HepG2 (cell line): Measurements from ENCODE around the gene SDF2. TPM values are rescaled to one million over a fixed set of nuclear protein-coding genes. Genes with fewer than 3 reads are reported as not detected.
A peak's percentile ranks its signal among the peaks of the same experiment; 100 is the strongest.

Source experiments
- CSRNP1 ChIP-seq: sonication (generic); formaldehyde crosslinking; IDR thresholded peaks from 2 replicates; pipeline ENCODE4 v1.8.1; 2023; ENCODE audit warnings: mild to moderate bottlenecking, missing genetic modification reagents
- KDM2A ChIP-seq: sonication (generic); formaldehyde crosslinking; IDR thresholded peaks from 2 replicates; pipeline ENCODE4 v1.4.0; 2020; ENCODE audit warnings: low read depth, missing genetic modification reagents, borderline replicate concordance
- NFIB ChIP-seq: sonication (generic); formaldehyde crosslinking; IDR thresholded peaks from 2 replicates; pipeline ENCODE4 v1.9.0; 2021; ENCODE audit warnings: missing genetic modification reagents, mild to moderate bottlenecking, borderline replicate concordance
- TAF1 ChIP-seq: sonication (generic); formaldehyde crosslinking; IDR thresholded peaks from 2 replicates; pipeline ENCODE4 v1.4.0; 2020; ENCODE audit warnings: missing genetic modification reagents
- U2AF2 ChIP-seq: fragments of 200-400 bp; formaldehyde crosslinking; IDR thresholded peaks from 2 replicates; pipeline ENCODE4 v1.6.1; 2017; ENCODE audit warnings: low read depth, mild to moderate bottlenecking, low read length
- ZC3H13 ChIP-seq: sonication (generic); formaldehyde crosslinking; IDR thresholded peaks from 2 replicates; pipeline ENCODE4 v1.8.1; 2023; ENCODE audit warnings: mild to moderate bottlenecking, missing genetic modification reagents, moderate library complexity
- ZHX2 ChIP-seq, 2 experiments: sonication (generic) in 1 of 2; formaldehyde crosslinking in 1 of 2; IDR thresholded peaks; 2 replicates each; pipeline versions ENCODE4 v1.6.1 to v1.9.0; 2014 to 2022; ENCODE audit warnings: antibody characterized with exemption in 1 of 2, borderline replicate concordance in 1 of 2, inconsistent platforms in 1 of 2, low read depth in 1 of 2, missing genetic modification reagents in 1 of 2
- ZMYM2 ChIP-seq: sonication (generic); formaldehyde crosslinking; IDR thresholded peaks from 2 replicates; pipeline ENCODE4 v1.8.0; 2022; ENCODE audit warnings: mild to moderate bottlenecking, missing genetic modification reagents
- ZNF143 ChIP-seq: sonication (generic); formaldehyde crosslinking; IDR thresholded peaks from 2 replicates; pipeline ENCODE4 v1.4.0; 2020; ENCODE audit warnings: missing genetic modification reagents
- ZNF263 ChIP-seq: sonication (generic); formaldehyde crosslinking; IDR thresholded peaks from 2 replicates; pipeline ENCODE4 v1.4.0; 2020; ENCODE audit warnings: missing genetic modification reagents
- ZNF547 ChIP-seq: sonication (generic); formaldehyde crosslinking; IDR thresholded peaks from 2 replicates; pipeline ENCODE4 v1.5.1; 2020; ENCODE audit warnings: mild to moderate bottlenecking, missing genetic modification reagents
- ZNF687 ChIP-seq: sonication (generic); formaldehyde crosslinking; IDR thresholded peaks from 2 replicates; pipeline ENCODE4 v1.5.1; 2020; ENCODE audit warnings: mild to moderate bottlenecking, missing genetic modification reagents, moderate library complexity
- ZNF777 ChIP-seq: sonication (generic); formaldehyde crosslinking; IDR thresholded peaks from 2 replicates; pipeline ENCODE4 v1.4.0; 2020; ENCODE audit warnings: missing genetic modification reagents
- polyA plus RNA-seq, 8 experiments: library from polyadenylated mRNA; depleted of rRNA in 3 of 8; stranded (reverse) in 7 of 8; unstranded in 1 of 8; fragments of >200 nt; fragmentation: Illumina TruSeq in 4 of 8; extraction: Trizol in 4 of 8; gene quantifications; 2 replicates each; pipeline versions ENCODE4 v1.2.1 to v1.2.3, GENCODE V29; 2011 to 2016; ENCODE audit warnings: low read depth in 4 of 8, missing spikeins in 1 of 8, mixed read lengths in 1 of 8; ENCODE audit not compliant: insufficient read depth in 1 of 8
- total RNA-seq, 5 experiments: library from RNA; depleted of rRNA; stranded (reverse); fragments of >200 nt; fragmentation: Illumina TruSeq; extraction: Trizol; gene quantifications; 2 replicates each; pipeline ENCODE4 v1.2.3, GENCODE V29; 2016; ENCODE audit warnings: low read depth in 1 of 5

SDF2 gene
- total and polyA plus RNA-seq, 2 of the 13 experiments (the other 11 are each of a cell fraction or from before 2014, with no cell fraction given), result 58.2 to 58.4 TPM

- TF ChIP-seq TAF1 (CRISPR knock-in tag), result peak; percentile 27; the same call in 1 of the 2 replicates
- 0 out of 2 replicates have a peak, but pooled peaks have one; percentile 2 for TF ChIP-seq ZNF263 (CRISPR knock-in tag)
- peak; percentile 55 for TF ChIP-seq ZNF687 (CRISPR knock-in tag)
- TF ChIP-seq ZNF143 (CRISPR knock-in tag), result no peak
- 0 out of 2 replicates have a peak, but pooled peaks have one; percentile 7 for TF ChIP-seq ZNF547
- TF ChIP-seq U2AF2, result no peak
- peak; percentile 39 for TF ChIP-seq ZMYM2
- no peak for TF ChIP-seq CSRNP1 (CRISPR knock-in tag)
- TF ChIP-seq ZC3H13 (CRISPR knock-in tag), result 0 out of 2 replicates have a peak, but pooled peaks have one; percentile 65
- peak; percentile 38 for TF ChIP-seq KDM2A (CRISPR knock-in tag)
- 0 out of 2 replicates have a peak, but pooled peaks have one; percentile 32 for TF ChIP-seq NFIB
- peak; percentile 53; the same call in 1 of the 2 replicates for TF ChIP-seq ZNF777 (CRISPR knock-in tag)
- 0 out of 2 replicates have a peak, but pooled peaks have one; percentile 10 for TF ChIP-seq ZHX2 (IDR thresholded peaks at IDR 0.05; ENCODE audit: low read depth)
- no peak for TF ChIP-seq ZHX2 (CRISPR knock-in tag; IDR thresholded peaks at IDR 0.05; ENCODE audit: borderline replicate concordance)
Measured at GRCh38 chr17:28599311-28600184, 62.2 kb downstream of the SDF2 start (continued).
